Astrocyte (in vitro differentiated cells and primary cell): ENCODE data around the gene UNC45B.

Experiments
- CTCF ChIP-seq: IDR thresholded peaks from 2 replicates; pipeline ENCODE4 v1.5.1; 2011; ENCODE audit warnings: low read depth, mild to moderate bottlenecking, inconsistent platforms, low read length, moderate library complexity; ENCODE audit not compliant: insufficient read depth
- EZH2 ChIP-seq: IDR thresholded peaks from 2 replicates; pipeline ENCODE4 v1.6.1; 2012; ENCODE audit warnings: mild to moderate bottlenecking, low read length, inconsistent platforms; ENCODE audit not compliant: insufficient read depth

DNA sequence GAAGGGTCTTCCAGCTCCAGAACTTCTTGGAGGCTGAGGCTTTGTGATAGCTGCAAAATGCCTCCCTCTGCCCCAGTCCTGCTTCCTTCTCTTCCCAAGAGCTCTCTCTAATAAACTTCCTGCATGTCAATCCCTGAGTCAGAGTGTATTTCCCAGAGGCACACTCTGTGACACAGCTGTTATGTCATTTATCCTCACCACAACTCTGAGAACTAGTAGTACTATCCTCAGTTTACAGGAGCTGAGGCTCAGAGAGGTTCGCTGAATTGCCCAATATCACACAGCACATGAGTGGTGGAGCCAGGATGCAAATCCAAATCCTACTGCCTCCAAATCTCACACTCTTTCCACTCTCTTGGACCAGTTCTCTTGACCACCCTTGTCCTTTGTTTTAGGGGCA is 20.0 kb downstream of the UNC45B start:
- no peak for TF ChIP-seq CTCF
- TF ChIP-seq EZH2, result no peak
